GM12801 (cell line): Measurements from ENCODE around the gene TTLL7.

Source experiments
- CTCF ChIP-seq: IDR thresholded peaks from one replicate; pipeline ENCODE4 v1.5.1; 2011; ENCODE audit warnings: control low read depth; ENCODE audit not compliant: insufficient read length; ENCODE audit errors: extremely low read depth

Gene TTLL7

GRCh38 chr1:83849191-83850061, 149.5 kb downstream of the TTLL7 start:
- no peak for TF ChIP-seq CTCF

- no peak for TF ChIP-seq CTCF
Measured at GRCh38 chr1:83846138-83846537, 152.8 kb downstream of the TTLL7 start.

- TF ChIP-seq CTCF, result no peak
Measured at GRCh38 chr1:83845437-83846071, 153.4 kb downstream of the TTLL7 start.

GRCh38 chr1:83844546-83844945, 154.4 kb downstream of the TTLL7 start:
- TF ChIP-seq CTCF, result no peak

GRCh38 chr1:83839566-83840173, 159.3 kb downstream of the TTLL7 start:
- no peak for TF ChIP-seq CTCF

GRCh38 chr1:83838573-83838972, 160.4 kb downstream of the TTLL7 start:
- TF ChIP-seq CTCF, result no peak

GRCh38 chr1:83836543-83836942, 162.4 kb downstream of the TTLL7 start:
- TF ChIP-seq CTCF, result no peak
